ENCODE data around the gene MRPL40. TPM values are rescaled to one million over a fixed set of nuclear protein-coding genes. Genes with fewer than 3 reads are reported as not detected.

The MRPL40 gene
- total RNA-seq, 3 donors from 2014 or later: 25.3 to 36.0 (median 31.8) TPM

GRCh38 chr22:19396934-19397733 lies 35.2 kb upstream of the MRPL40 start:
- Histone ChIP-seq H3K36me3 (no peaks in the 10 kb centered on the region), H3K9me3 (no peaks in the 10 kb centered on the region), H3K27me3 (no peaks in the 10 kb centered on the region), H3K4me3 (no peak overlapping the region), H3K4me1 (no peaks in the 10 kb centered on the region), H3K27ac (no peak overlapping the region)
- TF ChIP-seq POLR2A (IDR thresholded peaks at IDR 0.05): no peak
- no peak for TF ChIP-seq POLR2AphosphoS5 (IDR thresholded peaks at IDR 0.05)
- TF ChIP-seq CTCF (IDR thresholded peaks at IDR 0.05): no peak
- intact Hi-C loops (cut with DNase I; ENCODE audit: low total_unique reads): no loop called here
- DNase-seq (ENCODE audit: low spot score in 2 of 2): no peak

- Histone ChIP-seq H3K27ac (no peak overlapping the region), H3K36me3 (no peaks in the 10 kb centered on the region), H3K4me1 (no peaks in the 10 kb centered on the region), H3K9me3 (no peaks in the 10 kb centered on the region), H3K27me3 (no peaks in the 10 kb centered on the region), H3K4me3 (no peak overlapping the region)
- TF ChIP-seq POLR2A (IDR thresholded peaks at IDR 0.05) (no peak), POLR2AphosphoS5 (IDR thresholded peaks at IDR 0.05) (no peak), CTCF (IDR thresholded peaks at IDR 0.05) (no peak)
- DNase-seq (ENCODE audit: low spot score in 2 of 2): no peak
- intact Hi-C loops (cut with DNase I; ENCODE audit: low total_unique reads): no loop called here
Measured at GRCh38 chr22:19397734-19398104, 34.6 kb upstream of the MRPL40 start.

- Histone ChIP-seq H3K4me3 (no peak overlapping the region), H3K4me1 (no peaks in the 10 kb centered on the region), H3K27ac (no peak overlapping the region), H3K36me3 (no peaks in the 10 kb centered on the region), H3K27me3 (no peaks in the 10 kb centered on the region), H3K9me3 (no peaks in the 10 kb centered on the region)
- intact Hi-C loops (cut with DNase I; ENCODE audit: low total_unique reads): no loop called here
- DNase-seq (ENCODE audit: low spot score in 2 of 2): no peak
- no peak for TF ChIP-seq POLR2A (IDR thresholded peaks at IDR 0.05)
Measured at GRCh38 chr22:19398206-19398605, 34.1 kb upstream of the MRPL40 start.

- H3K27me3 ChIP-seq: no peaks in the 10 kb centered on the region
- no peak overlapping the region for H3K4me3 ChIP-seq
- intact Hi-C loops (cut with DNase I; ENCODE audit: low total_unique reads): no loop called here
- no peaks in the 10 kb centered on the region for H3K36me3 ChIP-seq
- no peaks in the 10 kb centered on the region for H3K4me1 ChIP-seq
- no peak for TF ChIP-seq POLR2A (IDR thresholded peaks at IDR 0.05)
- no peak for TF ChIP-seq CTCF (IDR thresholded peaks at IDR 0.05)
- no peak for TF ChIP-seq POLR2AphosphoS5 (IDR thresholded peaks at IDR 0.05)
- DNase-seq (ENCODE audit: low spot score in 2 of 2): no peak
- H3K27ac ChIP-seq: no peak overlapping the region
- H3K9me3 ChIP-seq: no peaks in the 10 kb centered on the region
Measured at GRCh38 chr22:19398652-19399051, 33.7 kb upstream of the MRPL40 start.

GRCh38 chr22:19400881-19401280 lies 31.5 kb upstream of the MRPL40 start:
- Histone ChIP-seq H3K27me3 (no peaks in the 10 kb centered on the region), H3K27ac (no peak overlapping the region), H3K4me3 (no peak overlapping the region), H3K4me1 (no peaks in the 10 kb centered on the region), H3K36me3 (no peaks in the 10 kb centered on the region), H3K9me3 (no peaks in the 10 kb centered on the region)
- no peak for DNase-seq (ENCODE audit: low spot score in 2 of 2)
- TF ChIP-seq CTCF (IDR thresholded peaks at IDR 0.05) (no peak), POLR2A (IDR thresholded peaks at IDR 0.05) (no peak), POLR2AphosphoS5 (IDR thresholded peaks at IDR 0.05) (no peak)
- intact Hi-C loops (cut with DNase I; ENCODE audit: low total_unique reads): no loop called here

Measured in breast epithelium (tissue), 4 donors.